K562 (cell line): ENCODE data around the gene MTA2. TPM values are rescaled to one million over a fixed set of nuclear protein-coding genes. Genes with fewer than 3 reads are reported as not detected.

Experiments
- CREB3L1 ChIP-seq: fragments of 450-650 bp; IDR thresholded peaks from 2 replicates; pipeline ENCODE4 v1.6.1; 2014; ENCODE audit warnings: low read depth, mild to moderate bottlenecking, moderate library complexity, borderline replicate concordance
- FUS ChIP-seq: fragments of 200-400 bp; formaldehyde crosslinking; optimal IDR thresholded peaks from 2 replicates; pipeline ENCODE3; 2017; ENCODE audit warnings: low read depth, low read length
- LEF1 ChIP-seq: fragments of 450-650 bp; IDR thresholded peaks from 2 replicates; pipeline ENCODE4 v1.6.1; 2016; ENCODE audit warnings: mild to moderate bottlenecking
- MECOM ChIP-seq: fragments of 250-450 bp; sonication (Bioruptor Pico); IDR thresholded peaks from 2 replicates; pipeline ENCODE4 v1.8.0; 2022; ENCODE audit warnings: inconsistent platforms
- MXD1 ChIP-seq: fragments of 250-450 bp; sonication (Bioruptor Pico); IDR thresholded peaks from 2 replicates; pipeline ENCODE4 v1.8.0; 2021; ENCODE audit warnings: borderline replicate concordance, mild to moderate bottlenecking, moderate library complexity; ENCODE audit not compliant: poor library complexity, severe bottlenecking
- SIN3B ChIP-seq: fragments of 450-650 bp; IDR thresholded peaks from 2 replicates; pipeline ENCODE4 v1.6.1; 2017; ENCODE audit warnings: low read depth, mild to moderate bottlenecking, moderate library complexity
- SMARCC2 ChIP-seq: fragments of 450-650 bp; IDR thresholded peaks from 2 replicates; pipeline ENCODE4 v1.6.1; 2017; ENCODE audit warnings: antibody characterized with exemption, moderate library complexity, mild to moderate bottlenecking, low read depth
- THAP7 ChIP-seq: fragments of 250-450 bp; sonication (Bioruptor Pico); IDR thresholded peaks from 2 replicates; pipeline ENCODE4 v1.5.0; 2021
- TSHZ1 ChIP-seq: fragments of 250-450 bp; sonication (Bioruptor Pico); IDR thresholded peaks from 2 replicates; pipeline ENCODE4 v1.4.0; 2020; ENCODE audit warnings: mild to moderate bottlenecking, moderate library complexity
- ZBTB2 ChIP-seq: fragments of 450-650 bp; IDR thresholded peaks from 2 replicates; pipeline ENCODE4 v1.6.1; 2016; ENCODE audit warnings: antibody characterized with exemption
- ZBTB43 ChIP-seq: sonication (generic); formaldehyde crosslinking; IDR thresholded peaks from 2 replicates; pipeline ENCODE4 v1.8.0; 2023; ENCODE audit warnings: mild to moderate bottlenecking, missing genetic modification reagents
- ZNF449 ChIP-seq: fragments of 250-450 bp; sonication (Bioruptor Pico); IDR thresholded peaks from 2 replicates; pipeline ENCODE4 v1.8.0; 2022; ENCODE audit warnings: moderate library complexity, mild to moderate bottlenecking, inconsistent platforms
- ZNF512 ChIP-seq: IDR thresholded peaks from 2 replicates; pipeline ENCODE4 v1.6.1; 2016; ENCODE audit warnings: missing genetic modification characterization, missing compliant biosample characterization
- polyA plus RNA-seq, 8 experiments: library from polyadenylated mRNA; depleted of rRNA in 4 of 8; stranded (reverse) in 5 of 8; unstranded in 3 of 8; fragments of >200 nt; fragmentation: Nextera tagmentation in 2 of 8; fragmentation: Illumina TruSeq in 1 of 8; extraction: Ambion mirVana in 2 of 8; extraction: Trizol in 1 of 8; gene quantifications; 2 replicates each; pipeline versions ENCODE4 v1.2.1 to v1.2.3, GENCODE V29; 2011 to 2014; ENCODE audit warnings: inconsistent platforms in 1 of 8, missing spikeins in 1 of 8
- total RNA-seq, 7 experiments: library from RNA; depleted of rRNA in 6 of 7; stranded (reverse); fragments of >200 nt in 6 of 7; fragmentation: Illumina TruSeq in 2 of 7; extraction: Trizol in 2 of 7; gene quantifications; 2 replicates each; pipeline versions ENCODE4 v1.2.1 to v1.2.3, GENCODE V29; 2011 to 2021; ENCODE audit warnings: low replicate concordance in 1 of 7

MTA2 gene
- total and polyA plus RNA-seq, 9 of the 15 experiments (the other 6 are each of a cell fraction or from before 2014, with no cell fraction given) = 6.2 to 220 (median 172) TPM

GRCh38 chr11:62553080-62553838 lies 48.4 kb downstream of the MTA2 start (continued):
- no peak for TF ChIP-seq THAP7
- no peak for TF ChIP-seq SIN3B
- TF ChIP-seq ZBTB43 (CRISPR knock-in tag) = no peak
- TF ChIP-seq FUS = no peak
- TF ChIP-seq MECOM (CRISPR knock-in tag) = no peak
- no peak for TF ChIP-seq TSHZ1 (CRISPR knock-in tag)
- no peak for TF ChIP-seq MXD1 (CRISPR knock-in tag)
- TF ChIP-seq LEF1 = peak; percentile 60
- TF ChIP-seq SMARCC2 = peak; percentile 33; the same call in 1 of the 2 replicates
- TF ChIP-seq ZBTB2 = peak; percentile 65; the same call in 1 of the 2 replicates
- no peak for TF ChIP-seq CREB3L1
- no peak for TF ChIP-seq ZNF512 (tag)
- no peak for TF ChIP-seq ZNF449
